Endodermal cell (in vitro differentiated cells): ENCODE data around the gene LRRC7. TPM values are rescaled to one million over a fixed set of nuclear protein-coding genes. Genes with fewer than 3 reads are reported as not detected.

ENCODE experiments used
- DNase-seq: peaks from one replicate; pipeline ENCODE4 v3.0.0-alpha.2; 2017
- H3K27ac ChIP-seq: 2 replicates; pipeline ENCODE4 v1.5.1; 2013; ENCODE audit warnings: mild to moderate bottlenecking, low read depth, low read length, moderate library complexity
- H3K27me3 ChIP-seq: 2 replicates; pipeline ENCODE4 v1.6.1; 2013; ENCODE audit warnings: mild to moderate bottlenecking, low read length, moderate library complexity; ENCODE audit not compliant: insufficient read depth, control insufficient read depth, poor library complexity, severe bottlenecking
- H3K36me3 ChIP-seq: 2 replicates; pipeline ENCODE4 v1.7.0; 2013; ENCODE audit warnings: mild to moderate bottlenecking, low read length, moderate library complexity; ENCODE audit not compliant: control insufficient read depth, insufficient read depth
- H3K4me1 ChIP-seq: one replicate; pipeline ENCODE4 v1.7.0; 2013; ENCODE audit warnings: low read length; ENCODE audit not compliant: control insufficient read depth, insufficient read depth
- H3K4me3 ChIP-seq: 2 replicates; pipeline ENCODE4 v1.5.1; 2013; ENCODE audit warnings: mild to moderate bottlenecking, low read length, moderate library complexity
- H3K9ac ChIP-seq: 2 replicates; pipeline ENCODE4 v1.6.1; 2013; ENCODE audit warnings: mild to moderate bottlenecking, low read length, moderate library complexity; ENCODE audit not compliant: poor library complexity, severe bottlenecking; ENCODE audit errors: extremely low read depth
- H3K9me3 ChIP-seq: 2 replicates; pipeline ENCODE4 v1.6.1; 2013; ENCODE audit warnings: mild to moderate bottlenecking, low read length, moderate library complexity; ENCODE audit not compliant: control insufficient read depth
- H3K27ac Mint-ChIP-seq: 2 replicates; pipeline ENCODE4 v1.8.0; 2020; ENCODE audit warnings: mixed read lengths
- H3K27me3 Mint-ChIP-seq: 2 replicates; pipeline ENCODE4 v1.8.0; 2021; ENCODE audit warnings: mild to moderate bottlenecking, mixed read lengths; ENCODE audit not compliant: insufficient read depth
- H3K36me3 Mint-ChIP-seq: 2 replicates; pipeline ENCODE4 v1.8.0; 2020; ENCODE audit warnings: low read depth, mixed read lengths
- H3K4me1 Mint-ChIP-seq: 2 replicates; pipeline ENCODE4 v1.8.0; 2020; ENCODE audit warnings: mixed read lengths
- H3K4me3 Mint-ChIP-seq: 2 replicates; pipeline ENCODE4 v1.8.0; 2020; ENCODE audit warnings: mild to moderate bottlenecking, moderate library complexity, mixed read lengths
- H3K9me3 Mint-ChIP-seq: 2 replicates; pipeline ENCODE4 v1.8.0; 2020; ENCODE audit warnings: mild to moderate bottlenecking, mixed read lengths
- CTCF ChIP-seq: fragments of 200-600 bp; sonication (generic); conservative IDR thresholded peaks from 2 replicates; pipeline ENCODE4 v1.5.0; 2021; ENCODE audit warnings: antibody characterized with exemption, mild to moderate bottlenecking
- WGBS, 2 experiments: methylation state at CpG; one replicate each; pipeline versions ENCODE4 v1.1.5 to v1.1.7; 2013; ENCODE audit warnings: missing lambda C conversion rate in 2 of 2, mixed read lengths in 1 of 2; ENCODE audit not compliant: insufficient coverage in 1 of 2, insufficient read length in 1 of 2; 5-methylcytosine and 5-hydroxymethylcytosine counted together
- total RNA-seq, 2 donors: library from RNA; stranded (reverse); fragmentation: NEBNext Ultra II Directional in 1 of 2; extraction: Animal tissue kit (Norgen Biotek cat#: 25700) in 1 of 2; gene quantifications; 2 replicates in 1 of 2; 3 replicates in 1 of 2; pipeline ENCODE4 v1.2.1, GENCODE V29; 2021

LRRC7 gene
- total RNA-seq, 2 donors from 2014 or later = 1.4 to 2.2 TPM

- Mint-ChIP-seq H3K27ac (no peak overlapping the region), H3K9me3 (no peaks in the 10 kb centered on the region), H3K4me3 (no peak overlapping the region), H3K27me3 (no peaks in the 10 kb centered on the region), H3K36me3 (no peaks in the 10 kb centered on the region), H3K4me1 (no peaks in the 10 kb centered on the region)
- WGBS, 2 experiments = 96 to 100% methylated on average over 1 of the region's 1 CpG
- no peak overlapping the region for H3K4me3 ChIP-seq
- no peak for TF ChIP-seq CTCF
- no peaks in the 10 kb centered on the region for H3K4me1 ChIP-seq
- DNase-seq = no peak
- H3K27ac ChIP-seq = no peak overlapping the region
- no peak overlapping the region for H3K9ac ChIP-seq
- no peaks in the 10 kb centered on the region for H3K27me3 ChIP-seq
- no peaks in the 10 kb centered on the region for H3K9me3 ChIP-seq
- no peaks in the 10 kb centered on the region for H3K36me3 ChIP-seq
These were observed 187.9 kb downstream of the LRRC7 start for GRCh38 chr1:69755647-69756046.

- H3K27me3 ChIP-seq = no peaks in the 10 kb centered on the region
These were observed 198.2 kb downstream of the LRRC7 start for GRCh38 chr1:69765951-69766350.

GRCh38 chr1:69766431-69767180 is 198.9 kb downstream of the LRRC7 start:
- no peak overlapping the region for H3K4me3 Mint-ChIP-seq
- H3K4me3 ChIP-seq = no peak overlapping the region
- peaks cover 11% of the 10 kb centered on the region for H3K4me1 Mint-ChIP-seq
- H3K36me3 ChIP-seq = no peaks in the 10 kb centered on the region
- H3K4me1 ChIP-seq = peaks cover 12% of the 10 kb centered on the region
- no peaks in the 10 kb centered on the region for H3K36me3 Mint-ChIP-seq
- H3K27ac Mint-ChIP-seq = no peak overlapping the region
- no peak overlapping the region for H3K27ac ChIP-seq
- H3K27me3 Mint-ChIP-seq = no peaks in the 10 kb centered on the region
- no peaks in the 10 kb centered on the region for H3K27me3 ChIP-seq
- TF ChIP-seq CTCF = no peak
- no peak for DNase-seq
- H3K9ac ChIP-seq = no peak overlapping the region
- no peaks in the 10 kb centered on the region for H3K9me3 Mint-ChIP-seq
- no peaks in the 10 kb centered on the region for H3K9me3 ChIP-seq
- 91 to 92% methylated on average over 7 of the region's 7 CpGs for whole genome bisulfite sequencing, 2 experiments

More at GRCh38 chr1:69765951-69766350, 198.2 kb downstream of the LRRC7 start:
- H3K27ac ChIP-seq = no peak overlapping the region
- H3K4me1 ChIP-seq = peaks cover 12% of the 10 kb centered on the region
- H3K4me3 ChIP-seq = no peak overlapping the region
- no peak overlapping the region for H3K9ac ChIP-seq
- DNase-seq = no peak
- no peaks in the 10 kb centered on the region for H3K27me3 Mint-ChIP-seq
- H3K36me3 Mint-ChIP-seq = no peaks in the 10 kb centered on the region
- WGBS, 2 experiments = 43 to 50% methylated on average over 2 of the region's 2 CpGs
- H3K9me3 ChIP-seq = no peaks in the 10 kb centered on the region
- H3K9me3 Mint-ChIP-seq = no peaks in the 10 kb centered on the region
- peaks cover 11% of the 10 kb centered on the region for H3K4me1 Mint-ChIP-seq
- no peak overlapping the region for H3K4me3 Mint-ChIP-seq
- TF ChIP-seq CTCF = no peak
- no peaks in the 10 kb centered on the region for H3K36me3 ChIP-seq
- H3K27ac Mint-ChIP-seq = no peak overlapping the region
